Stimulated activated CD4-positive, alpha-beta T cell treated with anti-CD3 and anti-CD28 coated beads, Interleukin-2, amount 100 ng/mL, for 24 hours (primary cell): ENCODE measurements around the gene XPO4.
"Not testable (repeated sequence)": the region's sequence is repeated elsewhere in the genome, so short reads cannot be mapped to it uniquely, and the experiment has no call there.

Experiments
- DNase-seq, 2 donors: peaks; one replicate each; pipeline ENCODE4 v3.0.0-alpha.2; 2020

Gene XPO4

DNA sequence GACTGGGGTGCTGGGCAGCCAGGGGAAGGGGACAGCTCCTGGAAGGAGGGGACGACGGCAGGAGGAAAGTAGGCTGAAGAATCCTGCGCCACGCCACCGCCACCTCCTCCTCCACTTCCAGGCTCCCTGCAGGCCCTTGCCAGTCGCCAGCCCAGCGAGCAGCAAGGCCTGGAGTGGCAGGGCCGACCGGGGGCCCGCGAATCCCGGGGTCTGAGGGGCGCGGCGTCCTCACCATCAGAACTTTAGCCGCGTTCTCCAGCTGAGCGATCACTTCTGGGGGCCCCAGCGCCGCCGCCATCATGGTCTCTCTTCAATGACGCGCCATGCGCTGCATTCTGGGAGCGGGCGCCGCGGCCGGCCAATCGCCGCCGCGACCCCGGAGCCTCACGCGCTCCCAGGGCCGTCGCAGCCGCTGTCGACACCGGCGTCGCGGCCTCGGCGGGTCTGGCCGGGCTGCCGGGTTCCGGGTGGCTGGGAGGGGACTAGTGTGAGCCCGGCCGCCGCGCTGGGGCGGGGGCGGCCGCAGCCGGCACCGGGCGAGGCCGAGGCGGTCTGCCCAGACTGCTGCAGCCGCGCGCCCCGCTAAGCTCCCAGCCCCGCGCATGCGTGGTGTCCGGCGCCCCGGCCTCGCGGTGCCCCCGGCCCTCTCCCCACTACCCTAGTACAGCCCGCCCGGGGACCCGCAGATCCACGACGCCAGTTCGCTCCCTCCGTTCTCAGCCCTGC is at the start of gene XPO4:
Gene XPO4 (minus strand): TSS at position 309 of the 726 bp plus-strand sequence. CDS start 8 bp downstream, at position 301.
- peak; percentile 81 to 84 for DNase-seq

DNA sequence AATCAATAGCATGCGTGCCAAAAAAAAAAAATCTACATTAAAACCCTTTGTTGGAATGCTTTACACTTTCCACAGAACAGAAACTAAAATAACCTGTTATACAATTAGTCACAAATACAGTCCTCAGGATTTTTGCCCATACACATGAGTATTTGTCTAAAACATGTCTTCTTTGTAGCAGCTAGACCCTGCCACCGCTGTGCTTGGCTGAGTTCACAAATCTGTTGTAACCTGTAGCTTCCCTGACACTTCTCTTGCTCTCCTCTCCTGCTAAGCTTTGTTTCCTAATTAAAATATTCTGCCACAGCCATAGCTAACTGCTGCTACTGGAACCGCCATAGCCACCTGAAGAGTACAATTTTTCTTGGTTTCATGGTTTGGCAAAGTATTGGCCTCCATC is 45.5 kb upstream of the XPO4 start:
- not testable (repeated sequence) for DNase-seq

GRCh38 chr13:20945952-20946383 is 43.4 kb upstream of the XPO4 start:
- no peak for DNase-seq

DNA sequence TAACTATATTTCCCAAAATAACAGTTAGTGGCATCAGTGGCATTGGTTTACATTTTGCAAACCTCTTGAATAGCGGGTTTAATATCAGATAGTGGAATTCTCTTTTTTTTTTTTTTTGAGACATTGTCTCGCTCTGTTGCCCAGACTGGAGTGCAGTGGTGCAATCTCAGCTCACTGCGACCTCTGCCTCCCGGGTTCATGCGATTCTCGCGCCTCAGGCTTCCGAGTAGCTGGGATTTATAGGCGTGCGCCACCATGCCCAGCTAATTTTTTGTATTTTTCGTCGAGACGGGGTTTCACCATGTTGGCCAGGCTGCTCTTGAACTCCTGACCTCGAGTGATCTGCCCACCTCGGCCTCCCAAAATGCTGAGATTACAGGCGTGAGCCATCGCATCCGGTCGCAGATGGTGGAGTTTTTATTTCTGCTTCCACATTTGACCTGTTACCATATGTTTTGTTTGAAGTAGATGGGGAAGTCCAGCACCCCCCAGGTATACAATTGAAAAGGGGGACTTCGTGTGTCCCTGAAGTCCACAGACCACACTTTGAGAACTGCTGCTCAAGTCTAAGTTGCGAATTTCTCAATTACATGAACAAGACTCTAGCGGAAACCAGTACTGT is 40.5 kb upstream of the XPO4 start:
- DNase-seq, result no peak

DNA sequence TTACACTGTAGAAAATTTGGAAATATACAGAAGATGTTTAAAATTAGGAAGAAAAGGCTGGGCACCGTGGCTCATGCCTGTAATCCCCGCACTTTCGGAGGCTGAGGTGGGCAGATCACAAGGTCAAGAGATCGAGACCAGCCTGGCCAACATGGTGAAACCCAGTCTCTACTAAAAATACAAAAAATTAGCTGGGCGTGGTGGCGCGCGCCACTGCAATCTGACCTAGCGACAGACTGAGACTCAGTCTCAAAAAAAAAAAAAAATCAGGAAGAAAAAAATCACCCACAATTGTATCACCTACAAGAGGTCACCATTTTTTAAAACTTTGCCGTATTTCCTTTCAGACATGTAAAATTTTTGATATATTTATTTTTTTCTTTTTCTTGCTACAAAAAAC is 38.0 kb upstream of the XPO4 start:
- not testable (repeated sequence) for DNase-seq

- no peak for DNase-seq
Observed at GRCh38 chr13:20940083-20940482, 37.5 kb upstream of the XPO4 start.

DNA sequence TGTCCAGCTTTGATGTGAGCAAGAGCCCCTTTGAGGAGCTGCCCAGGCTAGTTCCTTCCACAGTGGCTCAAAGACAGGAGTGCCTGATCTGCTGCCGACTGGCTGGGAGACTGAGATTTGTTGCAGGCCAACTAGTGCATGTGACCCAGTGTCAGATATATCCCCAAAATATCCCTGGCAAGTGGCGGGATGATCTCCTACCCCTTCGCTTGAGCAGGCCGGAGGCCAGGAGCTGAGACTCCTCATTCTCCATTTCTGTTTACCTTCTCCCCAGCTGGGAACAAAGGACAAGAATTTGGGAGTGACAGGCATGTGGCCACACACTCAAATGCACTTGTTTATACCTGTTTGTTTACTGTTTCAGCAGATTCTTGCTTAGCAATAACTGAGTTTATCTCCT is 37.1 kb upstream of the XPO4 start:
- no peak for DNase-seq

- no peak for DNase-seq
Observed at GRCh38 chr13:20938302-20938701, 35.8 kb upstream of the XPO4 start.

- no peak for DNase-seq
Observed at GRCh38 chr13:20927596-20928257, 25.2 kb upstream of the XPO4 start.

- not testable (repeated sequence) for DNase-seq
Observed at GRCh38 chr13:20925395-20925790, 22.8 kb upstream of the XPO4 start.

GRCh38 chr13:20924758-20925394 is 22.3 kb upstream of the XPO4 start:
- peak; percentile 79 to 80 for DNase-seq

DNA sequence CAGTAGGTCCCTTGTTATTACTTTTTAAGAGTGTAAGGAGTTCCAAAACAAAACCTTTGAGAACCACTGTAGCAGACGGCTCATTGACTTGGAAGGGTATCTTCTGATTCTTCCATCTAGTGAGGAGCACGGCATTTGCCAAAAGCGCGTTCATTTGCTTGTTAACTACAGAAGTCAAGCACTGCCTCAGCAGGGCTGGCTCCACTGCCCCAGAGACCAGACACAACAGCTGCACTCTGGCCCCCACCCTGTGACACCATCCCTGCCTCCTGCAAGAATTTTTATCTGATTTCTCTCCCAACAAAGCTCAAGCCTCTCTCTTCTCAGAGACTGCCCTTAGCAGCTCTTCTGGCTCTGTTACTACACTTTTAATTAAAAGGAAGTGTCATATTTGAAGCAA is 20.7 kb upstream of the XPO4 start:
- no peak for DNase-seq

DNA sequence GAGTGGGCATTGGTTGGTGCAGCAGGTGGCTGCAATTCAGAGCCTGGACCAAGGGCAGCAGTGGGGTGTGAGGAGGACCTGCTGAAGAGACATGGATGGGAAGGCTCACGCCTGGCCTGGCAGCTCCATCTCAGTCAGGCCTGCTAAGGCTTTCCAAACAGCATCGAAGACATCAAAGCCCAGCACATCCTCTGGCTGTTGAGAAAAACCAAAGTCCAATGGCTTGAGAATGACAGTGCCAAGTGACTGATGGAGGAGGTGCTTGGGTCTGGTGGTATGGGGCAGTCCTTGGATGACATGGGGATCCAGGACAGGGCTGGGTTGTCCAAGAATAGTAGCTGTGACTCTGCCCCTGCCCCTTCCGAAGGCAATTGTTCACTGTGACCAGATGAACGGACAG is 19.0 kb upstream of the XPO4 start:
- no peak for DNase-seq

GRCh38 chr13:20915676-20916075 is 13.1 kb upstream of the XPO4 start:
- not testable (repeated sequence) for DNase-seq

DNA sequence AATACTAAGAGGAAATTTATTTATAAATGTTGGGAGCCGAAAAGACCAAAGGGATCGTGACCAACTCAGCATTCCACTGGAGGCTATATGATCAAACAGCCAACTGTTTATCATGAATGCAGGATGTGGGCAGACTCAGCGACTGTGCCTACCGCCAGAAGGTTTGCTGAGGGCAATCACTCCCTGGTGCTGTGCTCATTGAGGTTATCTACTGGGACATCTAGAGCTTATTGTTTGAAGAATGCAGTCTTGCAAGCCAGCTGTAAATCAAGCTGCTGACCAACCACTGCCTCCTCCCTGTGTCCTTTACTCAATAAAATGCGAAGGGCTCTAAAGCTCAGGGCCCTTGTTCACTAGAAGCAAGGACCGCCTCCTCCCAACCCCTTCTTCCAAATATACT is 8.5 kb upstream of the XPO4 start:
- DNase-seq, result no peak

DNA sequence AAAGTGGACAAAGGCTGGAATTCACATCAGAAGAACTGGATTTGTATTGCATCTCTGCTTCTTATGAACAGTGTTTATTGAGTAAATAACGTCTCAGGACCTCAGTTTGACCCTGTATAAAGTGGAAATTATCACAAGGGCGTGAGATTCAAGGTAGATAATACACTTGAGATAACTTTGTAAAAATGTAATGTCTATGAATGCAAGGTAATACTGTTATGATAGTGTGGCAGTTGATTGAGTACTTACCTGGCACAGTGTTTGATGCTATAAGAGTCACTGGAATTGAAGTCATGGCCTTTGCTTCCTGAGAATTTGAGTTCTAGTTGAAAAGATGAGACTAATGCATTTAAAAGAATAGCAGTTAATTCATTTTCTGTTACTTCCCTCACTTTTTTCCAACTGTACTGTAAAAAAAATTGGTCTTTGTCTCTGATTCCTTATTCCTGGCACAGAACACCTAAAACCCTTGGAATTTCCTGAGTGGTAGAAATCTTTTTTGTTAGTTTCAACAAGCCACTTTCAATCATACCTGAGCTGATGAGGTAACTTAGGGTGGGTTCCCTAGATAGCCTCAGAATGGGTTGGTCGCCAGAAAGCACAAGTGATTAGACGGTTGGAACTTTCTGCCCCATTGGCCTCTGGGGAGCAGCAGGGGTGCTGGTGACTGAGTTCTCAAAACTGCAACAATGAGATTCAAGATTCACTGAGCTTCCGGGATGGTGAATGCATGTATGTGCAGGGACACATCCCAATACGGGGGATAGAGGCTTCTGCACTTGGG is 6.4 kb upstream of the XPO4 start:
- DNase-seq, result no peak

DNA sequence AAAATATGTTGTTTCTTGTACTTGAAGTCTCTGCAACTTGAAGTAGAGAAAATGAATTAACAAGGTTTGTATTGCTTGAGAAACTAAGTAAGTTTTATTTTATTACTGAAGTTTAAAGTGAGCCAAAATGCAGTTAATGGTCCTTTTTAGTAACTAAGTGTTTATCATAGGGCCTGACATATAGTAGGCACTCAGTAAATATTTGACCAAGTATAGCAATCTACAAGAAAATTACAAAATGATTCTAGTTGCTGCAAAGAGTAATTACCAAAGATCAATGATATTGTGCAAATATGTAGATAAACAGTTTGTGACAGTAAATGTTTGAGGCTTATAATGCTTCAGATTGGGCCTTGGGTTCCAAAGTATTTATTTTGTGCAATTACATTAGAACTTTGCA is 2.4 kb upstream of the XPO4 start:
- DNase-seq, result no peak

- no peak for DNase-seq
Observed at GRCh38 chr13:20903164-20903475, 574 bp upstream of the XPO4 start.

DNA sequence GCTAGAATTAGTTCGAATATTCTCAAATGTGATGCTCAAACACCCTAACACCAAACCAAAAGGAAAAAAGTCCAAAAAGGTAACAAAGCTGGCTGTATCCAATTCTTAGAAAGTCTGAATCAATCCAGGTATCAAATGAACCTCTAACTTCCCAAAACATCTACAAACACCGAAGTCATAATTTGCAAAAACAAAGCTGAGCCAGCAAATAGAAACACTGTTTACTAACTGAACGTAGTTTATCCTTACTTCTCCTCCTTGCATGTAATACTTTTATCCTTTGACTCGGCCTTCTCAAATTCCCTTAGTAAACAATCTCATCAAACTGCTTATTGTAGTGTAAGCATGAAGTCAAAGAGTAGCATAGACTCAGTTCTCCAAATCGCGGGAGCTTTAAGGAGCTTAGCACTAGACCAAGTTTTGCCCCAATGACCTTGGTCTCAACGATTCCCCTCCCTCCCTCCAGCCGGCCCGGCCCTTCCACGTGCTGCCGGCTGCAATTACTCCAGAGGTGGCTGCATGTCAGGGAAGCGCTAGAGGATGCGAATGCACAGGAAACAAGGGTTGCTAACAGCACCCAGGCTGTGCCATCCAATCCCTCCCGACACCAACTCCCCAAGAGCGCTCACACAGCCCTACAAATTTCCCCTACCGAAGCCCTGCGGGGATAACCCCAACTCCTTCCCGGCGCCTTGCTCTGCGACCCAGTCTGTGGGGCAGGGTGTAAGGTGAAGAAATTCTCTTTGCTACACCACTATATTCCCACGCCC is 693 bp downstream of the XPO4 start:
- DNase-seq, result peak in 1 of 2 donors; percentile 56

DNA sequence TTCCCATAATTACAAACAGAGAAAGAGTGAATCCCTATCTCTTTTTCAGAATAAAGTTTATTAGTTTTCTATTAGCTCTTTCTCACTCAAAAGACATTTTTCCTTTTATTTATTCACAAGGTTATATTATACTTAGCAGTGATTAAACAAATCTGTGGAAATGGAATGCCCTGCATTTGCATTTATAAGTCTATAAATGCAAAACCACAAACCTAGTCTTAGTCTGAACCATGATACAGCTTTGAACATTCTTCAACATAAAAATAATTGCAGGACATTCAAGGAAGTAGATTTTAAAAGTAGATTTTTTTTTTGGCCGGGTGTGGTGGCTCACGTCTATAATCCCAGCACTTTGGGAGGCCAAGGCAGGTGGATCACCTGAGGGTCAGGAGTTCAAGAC is 8.3 kb downstream of the XPO4 start:
- DNase-seq, result no peak

- no peak for DNase-seq
Observed at GRCh38 chr13:20891768-20892167, 10.8 kb downstream of the XPO4 start.

DNA sequence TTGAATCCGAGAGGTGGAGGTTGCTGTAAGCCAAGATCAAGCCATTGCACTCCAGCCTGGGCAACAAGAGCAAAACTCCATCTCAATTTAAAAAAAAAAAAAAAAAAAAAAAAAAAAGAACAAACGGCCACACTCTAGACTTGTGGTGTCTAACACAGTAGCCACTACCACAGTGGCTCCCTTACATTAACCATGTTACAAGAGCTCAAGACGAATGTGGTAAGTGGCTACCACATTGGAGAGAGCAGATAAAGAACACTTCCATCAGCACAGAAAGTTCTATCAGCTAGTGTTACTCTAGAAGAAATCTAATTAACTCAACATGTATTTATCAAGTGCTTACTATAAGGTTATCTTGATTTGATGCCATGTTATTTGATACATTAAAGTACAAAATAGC is 11.5 kb downstream of the XPO4 start:
- DNase-seq, result no peak
